ENCODE measurements around the gene ANTXR2.
A peak's percentile ranks its signal among the peaks of the same experiment; 100 is the strongest.
"Not testable (repeated sequence)": the region's sequence is repeated elsewhere in the genome, so short reads cannot be mapped to it uniquely, and the experiment has no call there.

The ANTXR2 gene

DNA sequence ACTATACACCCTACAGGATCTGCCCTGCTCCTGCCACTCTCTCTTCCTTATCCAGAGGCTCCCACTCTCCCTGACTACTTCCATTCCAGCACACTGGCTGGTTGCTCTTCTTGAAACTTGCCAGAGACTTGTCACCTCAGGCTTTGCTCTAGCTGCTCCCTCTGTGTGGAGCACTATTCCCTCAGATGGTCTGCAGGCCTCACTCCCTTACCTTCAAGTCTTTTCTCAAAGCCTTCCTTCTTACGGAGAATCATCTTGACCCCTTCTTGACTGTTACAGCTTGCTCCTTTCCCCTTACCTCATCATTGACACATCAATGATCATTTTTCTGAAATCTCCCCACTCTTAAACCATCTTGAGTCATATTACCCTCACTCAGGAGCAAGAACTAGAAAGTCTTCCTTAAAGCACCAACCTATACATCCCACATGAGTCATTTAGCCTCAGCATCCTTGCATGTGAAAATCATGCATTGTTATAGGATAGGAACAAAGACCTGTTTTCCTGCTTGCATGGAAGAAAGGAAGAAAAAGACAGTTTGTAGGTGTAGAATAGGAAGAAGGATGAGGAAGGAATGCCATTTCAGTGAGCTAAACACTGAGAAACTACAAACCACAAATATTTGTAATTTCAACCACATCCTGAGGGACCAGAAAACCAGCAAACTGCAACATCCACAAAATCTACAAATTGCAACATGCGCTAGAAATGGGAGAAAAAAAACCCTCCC is 55.7 kb downstream of the ANTXR2 start:
- DNase-seq (ENCODE audit: low read depth) = peak; percentile 87

DNA sequence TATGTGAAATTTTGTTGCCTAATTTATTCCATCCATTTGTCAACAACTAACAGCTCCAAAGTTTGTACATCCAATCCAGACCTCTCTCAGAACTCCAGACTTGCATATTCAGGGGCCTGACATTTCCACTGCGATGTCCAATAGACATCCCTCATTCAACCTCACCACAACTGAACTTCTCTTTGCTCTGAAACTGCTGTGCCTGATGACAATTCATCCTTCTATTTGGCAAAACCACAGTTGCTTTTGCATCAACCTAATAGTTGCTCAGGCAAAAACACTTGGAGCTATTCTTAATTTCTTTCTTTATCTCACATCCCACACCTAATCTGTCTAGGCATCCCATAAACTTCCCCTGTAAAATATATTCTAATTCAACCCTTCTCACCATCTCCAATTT is 56.5 kb downstream of the ANTXR2 start:
- DNase-seq (ENCODE audit: low read depth) = no peak

DNA sequence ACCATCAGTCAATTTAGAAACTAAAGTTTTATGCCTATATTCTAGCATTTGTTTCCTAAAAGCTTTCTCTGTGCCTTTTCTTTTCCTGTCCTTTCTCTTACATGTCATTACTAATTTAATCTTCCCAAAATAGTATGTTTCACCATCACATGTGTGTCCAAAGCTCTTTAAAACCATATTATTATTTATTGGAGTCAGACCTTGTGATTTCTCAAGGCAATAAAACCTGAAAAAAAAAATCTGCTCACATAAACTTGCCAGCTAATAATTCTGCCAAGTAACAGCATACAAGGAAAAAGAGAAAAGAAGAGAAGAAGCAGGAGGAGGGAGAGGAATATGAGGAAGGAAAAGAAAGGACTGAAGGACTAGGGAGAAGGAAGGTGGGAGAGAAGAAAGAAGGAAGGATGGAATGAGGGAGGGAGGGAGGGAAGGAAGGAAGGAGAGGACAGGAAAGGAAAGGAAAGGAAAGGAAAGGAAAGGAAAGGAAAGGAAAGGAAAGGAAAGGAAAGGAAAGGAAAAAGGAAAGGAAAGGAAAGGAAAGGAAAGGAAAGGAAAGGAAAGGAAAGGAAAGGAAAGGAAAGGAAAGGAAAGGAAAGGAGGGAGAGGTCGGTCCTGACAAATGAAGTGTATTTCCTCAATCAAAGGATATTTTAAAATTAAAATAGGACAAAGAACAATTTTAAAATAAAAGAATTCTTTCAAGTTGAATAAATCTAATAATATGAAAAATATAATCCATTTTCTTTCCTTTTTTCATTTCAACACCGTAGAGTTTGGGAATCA is 57.4 kb downstream of the ANTXR2 start:
- no peak for DNase-seq (ENCODE audit: low read depth)

DNA sequence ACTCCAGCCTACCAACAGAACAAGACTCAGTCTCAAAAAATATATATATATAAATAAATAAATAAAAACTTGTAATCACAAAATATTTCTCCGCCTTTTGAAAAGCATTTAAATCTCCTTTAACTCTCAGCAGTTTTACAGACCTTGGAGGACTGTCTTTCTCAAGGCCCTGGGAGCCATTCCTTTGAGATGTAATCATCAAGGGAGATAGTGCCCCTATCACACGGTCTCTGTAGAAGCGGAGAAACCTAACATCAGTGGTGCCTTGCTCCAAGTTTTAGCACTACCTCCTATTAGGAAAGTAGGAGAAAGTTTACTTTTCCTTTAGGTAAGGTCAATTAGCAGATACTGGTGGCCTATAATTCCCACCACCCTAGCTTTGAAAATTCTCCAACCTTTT is 58.5 kb downstream of the ANTXR2 start:
- DNase-seq (ENCODE audit: low read depth) = no peak

DNA sequence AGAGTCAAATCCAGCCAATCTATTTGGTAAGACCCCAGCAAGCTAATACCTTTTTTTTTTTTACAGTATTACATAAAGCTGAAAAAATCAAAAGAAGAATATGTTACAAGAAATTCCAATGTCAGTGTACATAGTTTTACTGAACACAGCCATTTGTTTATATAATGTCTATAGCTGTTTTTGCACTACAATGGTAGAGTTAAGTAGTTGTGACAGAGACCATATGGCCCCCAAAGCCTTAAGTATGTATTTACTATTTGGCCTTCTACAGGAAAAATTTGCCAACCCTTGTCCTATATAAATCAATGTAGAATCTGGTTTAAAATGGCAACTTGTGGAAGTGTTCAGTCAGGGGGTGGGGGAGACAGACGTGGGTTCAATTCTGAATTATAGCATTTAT is 60.7 kb downstream of the ANTXR2 start:
- DNase-seq (ENCODE audit: low read depth) = no peak

DNA sequence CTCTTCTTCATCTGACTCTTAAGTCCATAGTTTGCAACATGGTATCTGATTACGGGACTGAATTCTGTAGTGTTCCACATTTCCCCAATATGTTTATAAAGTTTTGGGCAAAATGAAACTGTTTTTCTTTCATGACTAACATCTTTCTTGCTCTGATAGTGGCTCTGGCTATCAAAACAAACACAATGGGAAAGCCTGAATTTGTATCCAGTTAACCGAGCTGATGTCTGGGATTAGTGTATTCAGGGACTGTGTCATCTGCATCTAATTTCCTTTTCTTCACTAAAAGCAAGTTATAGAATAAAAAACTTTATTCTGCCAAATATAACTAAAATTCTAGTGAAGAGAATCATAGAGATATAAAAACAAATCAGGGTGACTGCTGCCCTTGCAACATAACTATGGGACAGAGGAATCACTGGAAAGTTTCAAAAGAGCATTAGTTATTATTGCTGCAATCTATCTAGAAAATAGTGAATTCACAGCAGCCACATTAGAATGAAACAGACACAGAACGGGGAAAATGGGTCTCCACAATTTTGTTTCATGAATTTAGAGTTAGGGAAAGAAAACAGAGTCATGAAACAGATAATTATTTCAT is 61.3 kb downstream of the ANTXR2 start:
- DNase-seq (ENCODE audit: low read depth) = no peak

DNA sequence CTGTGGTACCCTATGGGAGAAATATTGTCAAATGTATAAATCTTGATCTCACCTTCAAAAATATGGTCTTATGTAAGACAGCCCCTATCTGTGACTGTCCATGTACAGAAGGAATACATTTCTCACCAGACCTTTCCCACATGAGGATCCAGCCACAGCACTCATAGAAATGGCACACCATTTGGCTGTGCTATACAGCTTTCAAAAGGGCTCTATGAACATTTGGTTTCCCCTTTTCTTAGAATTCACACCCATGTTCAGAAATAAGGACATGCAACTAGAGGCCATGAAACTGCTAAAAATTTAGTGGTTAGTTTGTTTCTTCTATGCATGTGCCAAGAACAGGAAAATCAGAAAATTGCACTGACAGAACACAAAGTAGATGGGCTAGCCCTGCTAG is 62.7 kb downstream of the ANTXR2 start:
- DNase-seq (ENCODE audit: low read depth) = no peak

DNA sequence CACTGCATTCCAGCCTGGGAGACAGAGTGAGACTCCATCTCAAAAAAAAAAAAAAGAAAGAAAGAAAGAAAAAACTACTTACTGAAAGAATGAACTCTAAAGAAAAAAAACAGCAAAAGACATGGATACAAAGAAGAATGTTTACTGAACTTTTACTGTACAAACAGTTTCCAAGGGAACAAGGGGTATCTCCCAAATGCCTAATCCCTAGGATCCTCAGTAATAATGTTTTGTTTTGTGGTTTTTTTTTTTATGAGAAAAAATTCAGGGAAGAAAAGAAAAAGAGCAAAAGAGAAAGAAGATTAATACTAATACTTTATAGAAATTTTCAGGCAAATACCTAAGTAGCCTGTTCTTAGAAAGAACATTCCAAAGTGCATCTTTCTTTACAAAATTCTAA is 63.2 kb downstream of the ANTXR2 start:
- no peak for DNase-seq (ENCODE audit: low read depth)

DNA sequence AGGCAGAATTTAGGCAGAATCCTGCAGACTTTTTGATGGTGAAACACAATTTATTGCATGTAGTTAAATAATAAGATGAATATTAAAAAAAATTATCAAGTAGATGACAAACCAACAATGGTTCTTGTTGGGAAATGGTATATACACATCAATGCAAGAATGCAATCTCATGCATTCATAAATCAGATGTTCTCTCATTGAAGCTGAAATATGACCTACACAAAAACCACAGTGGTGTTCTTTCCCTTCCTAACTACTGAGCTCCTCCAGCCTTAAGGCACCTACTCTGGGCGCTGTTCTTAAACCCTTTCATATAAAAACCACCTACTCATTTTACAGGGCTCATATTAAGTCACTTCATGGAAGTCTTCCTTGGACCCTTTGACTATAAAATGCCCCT is 64.1 kb downstream of the ANTXR2 start:
- DNase-seq (ENCODE audit: low read depth) = no peak

DNA sequence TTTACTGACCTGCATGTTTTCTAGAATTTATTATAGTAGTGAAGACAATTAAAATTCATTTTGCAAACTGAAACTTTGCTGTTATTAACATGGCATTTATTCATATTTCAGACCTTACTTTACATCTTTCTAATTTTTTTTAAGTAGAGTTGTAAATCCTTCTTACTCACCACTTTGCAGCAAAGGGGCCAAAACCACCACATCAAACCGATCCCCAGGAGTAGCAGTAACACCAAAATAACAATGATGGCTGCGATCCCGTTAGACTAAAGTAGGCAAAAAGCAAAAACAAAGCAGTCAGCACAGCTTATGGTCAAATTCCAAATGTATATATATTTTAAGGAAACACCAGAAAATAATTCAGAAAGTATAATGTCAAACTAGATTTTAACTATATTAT is 64.7 kb downstream of the ANTXR2 start:
- no peak for DNase-seq (ENCODE audit: low read depth)

DNA sequence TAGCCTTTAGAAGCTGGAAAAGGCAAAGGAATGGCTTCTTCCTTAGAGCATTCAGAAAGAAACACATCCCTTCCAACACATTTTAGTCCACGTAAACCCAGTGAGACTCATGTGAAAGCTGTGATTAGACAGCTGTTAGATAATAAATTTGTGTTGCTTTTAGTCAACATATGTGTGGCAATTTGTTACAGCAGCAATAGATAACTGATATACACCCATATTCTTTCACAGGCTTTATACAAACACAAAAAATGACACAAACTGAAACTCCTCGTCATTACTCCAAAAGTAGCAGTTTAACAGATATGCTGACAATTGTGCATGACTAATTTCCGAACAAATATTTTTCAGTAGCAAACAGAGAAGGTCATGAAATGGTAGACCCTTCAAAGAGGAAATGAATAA is 65.3 kb downstream of the ANTXR2 start:
- no peak for DNase-seq (ENCODE audit: low read depth)

DNA sequence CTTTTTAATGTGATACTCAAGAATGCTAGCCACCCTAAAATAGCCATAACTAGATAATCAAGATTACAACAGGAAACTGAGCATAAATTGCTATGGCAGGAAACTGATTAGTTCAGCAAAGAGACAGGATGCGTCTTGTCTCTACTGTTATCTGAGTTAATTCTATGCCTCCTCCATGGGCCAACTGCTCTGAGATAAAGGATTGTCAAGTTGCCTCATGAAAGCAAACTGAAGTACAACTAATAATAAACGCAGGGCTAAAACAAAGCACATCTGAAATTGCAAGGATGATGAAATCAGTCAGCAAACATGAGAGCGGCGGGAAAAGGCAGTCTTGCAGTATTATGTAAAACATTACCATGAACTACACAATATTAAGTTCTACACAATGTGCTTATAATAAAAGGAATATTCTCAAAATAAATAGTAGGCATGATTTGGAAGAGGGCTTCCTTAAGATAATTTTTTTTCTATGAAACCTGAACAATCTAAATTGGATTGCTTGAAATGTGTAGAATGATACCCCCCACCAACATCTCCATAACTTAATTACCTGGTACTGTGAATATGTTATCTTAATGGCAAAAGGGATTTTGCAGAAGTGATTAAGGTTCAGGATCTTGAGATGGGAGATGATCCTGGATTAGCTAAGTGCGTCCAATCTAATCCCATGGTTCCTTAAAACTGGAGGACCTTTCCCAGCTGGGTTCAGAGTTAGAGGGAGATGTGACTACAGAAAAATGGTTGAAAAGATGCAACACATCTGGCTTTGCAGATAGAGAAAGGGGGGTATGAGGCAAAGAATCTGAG is 65.9 kb downstream of the ANTXR2 start:
- no peak for DNase-seq (ENCODE audit: low read depth)

DNA sequence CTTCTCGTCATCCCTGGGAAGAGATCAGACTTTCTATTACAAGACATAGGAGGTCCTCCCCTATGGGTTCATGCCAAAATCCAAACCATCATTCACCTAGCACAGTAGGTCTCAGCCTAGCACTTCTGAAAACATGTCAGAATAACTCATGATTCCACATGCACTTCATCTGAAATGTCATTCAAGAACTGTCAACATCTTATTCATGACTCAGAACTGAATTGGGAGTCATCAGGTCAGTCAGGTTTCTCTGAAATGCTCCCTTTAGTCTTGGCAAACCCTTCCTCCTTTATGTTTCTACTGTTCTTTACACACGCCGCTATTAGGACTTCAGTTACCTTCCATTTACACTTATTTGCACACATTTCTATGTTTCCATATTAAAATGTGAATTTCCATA is 67.2 kb downstream of the ANTXR2 start:
- DNase-seq (ENCODE audit: low read depth) = no peak

DNA sequence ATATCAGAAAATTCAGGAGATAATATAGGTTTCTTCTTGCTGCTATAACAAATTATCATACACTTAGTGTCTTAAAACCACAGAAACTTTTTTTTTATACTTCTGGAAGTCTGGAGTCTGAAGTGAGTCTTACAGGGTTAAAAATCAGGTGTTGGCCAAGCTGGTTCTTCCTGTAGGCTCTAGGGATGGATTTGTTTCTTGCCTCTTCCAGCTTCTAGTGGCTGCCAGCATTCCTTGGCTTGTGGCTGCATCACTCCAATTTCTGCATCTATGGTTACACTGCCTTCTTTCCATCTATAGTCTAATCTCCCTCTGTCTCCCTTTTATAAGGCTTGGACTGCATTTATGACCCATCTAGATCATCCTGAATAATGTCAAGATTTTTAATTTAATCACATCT is 68.7 kb downstream of the ANTXR2 start:
- no peak for DNase-seq (ENCODE audit: low read depth)

DNA sequence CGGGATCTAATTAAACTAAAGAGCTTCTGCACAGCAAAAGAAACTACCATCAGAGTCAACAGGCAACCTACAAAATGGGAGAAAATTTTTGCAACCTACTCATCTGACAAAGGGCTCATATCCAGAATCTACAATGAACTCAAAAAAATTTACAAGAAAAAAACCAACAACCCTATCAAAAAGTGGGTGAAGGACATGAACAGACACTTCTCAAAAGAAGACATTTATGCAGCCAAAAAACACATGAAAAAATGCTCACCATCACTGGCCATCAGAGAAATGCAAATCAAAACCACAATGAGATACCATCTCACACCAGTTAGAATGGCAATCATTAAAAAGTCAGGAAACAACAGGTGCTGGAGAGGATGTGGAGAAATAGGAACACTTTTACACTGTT is 70.5 kb downstream of the ANTXR2 start:
- DNase-seq (ENCODE audit: low read depth) = not testable (repeated sequence)

DNA sequence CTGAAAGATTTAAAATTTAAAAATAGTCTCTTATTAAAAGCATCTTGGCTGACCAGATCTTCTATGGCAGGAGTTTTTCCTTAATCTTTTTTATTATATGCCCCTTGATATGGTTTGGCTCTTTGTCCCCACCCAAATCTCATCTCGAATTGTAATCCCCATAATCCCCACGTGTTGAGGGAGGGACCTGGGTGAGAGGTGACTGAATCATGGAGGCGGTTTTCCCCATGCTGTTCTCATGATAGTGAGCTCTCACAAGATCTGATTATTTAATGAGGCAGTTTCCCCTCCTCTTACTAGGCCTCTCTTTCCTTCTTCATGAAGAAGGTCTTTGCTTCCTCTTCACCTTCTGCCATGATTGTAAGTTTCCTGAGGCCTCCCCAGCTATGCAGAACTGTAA is 74.0 kb downstream of the ANTXR2 start:
- not testable (repeated sequence) for DNase-seq (ENCODE audit: low read depth)

DNA sequence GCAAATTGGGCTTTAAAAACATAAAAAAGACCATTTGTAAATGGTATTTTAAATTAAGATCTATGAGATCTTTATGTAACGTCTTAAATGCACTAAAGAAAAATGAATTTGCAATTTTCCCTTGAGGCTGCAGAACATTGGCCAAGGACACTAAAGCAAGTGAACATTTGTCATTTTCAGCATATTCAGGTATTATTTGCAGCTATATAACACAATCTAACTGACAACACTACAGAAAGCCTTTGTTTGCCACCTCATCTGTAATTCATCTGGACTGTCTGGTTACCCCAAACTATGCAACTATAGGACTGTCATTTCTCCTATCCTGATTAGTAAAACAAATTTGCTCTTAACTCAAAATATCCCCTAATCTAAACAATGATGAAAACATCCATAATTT is 74.8 kb downstream of the ANTXR2 start:
- DNase-seq (ENCODE audit: low read depth) = no peak

DNA sequence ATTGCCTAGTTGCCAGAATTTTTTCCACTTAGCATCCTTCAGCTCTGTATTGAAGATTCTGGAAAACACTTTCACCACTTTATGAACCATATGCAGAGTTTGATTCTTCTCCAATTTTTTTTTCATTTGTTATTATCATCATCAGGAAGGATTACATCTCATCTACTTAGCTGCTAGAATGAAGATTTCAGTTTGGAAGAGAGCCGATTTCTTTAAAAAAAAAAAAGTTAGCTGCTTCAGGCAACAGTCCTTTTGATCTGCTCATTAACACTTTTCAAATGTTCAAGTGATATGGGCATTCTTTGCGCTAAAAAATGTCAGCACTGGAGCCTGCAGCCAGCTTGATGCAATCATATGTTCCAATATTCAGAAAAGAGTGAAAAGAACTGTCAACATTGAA is 76.2 kb downstream of the ANTXR2 start:
- DNase-seq (ENCODE audit: low read depth) = no peak

DNA sequence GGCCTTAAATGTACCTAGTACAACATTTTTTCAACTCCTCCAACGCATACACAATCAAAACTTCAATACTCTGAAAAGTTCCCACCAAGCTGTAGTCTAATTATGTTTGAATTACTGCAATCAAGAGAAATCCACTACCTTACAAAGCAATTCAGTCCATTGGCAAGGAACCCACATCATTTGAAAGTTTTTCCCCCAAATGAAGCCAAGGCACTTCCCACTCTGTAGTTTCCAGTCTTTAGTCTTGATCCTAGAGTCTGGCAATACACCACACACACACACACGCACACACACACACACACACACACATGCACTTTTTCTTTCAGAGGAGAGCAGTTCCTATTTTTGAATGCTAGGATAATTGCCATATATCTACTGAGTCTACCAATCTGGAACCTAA is 79.6 kb downstream of the ANTXR2 start:
- DNase-seq (ENCODE audit: low read depth) = no peak

DNA sequence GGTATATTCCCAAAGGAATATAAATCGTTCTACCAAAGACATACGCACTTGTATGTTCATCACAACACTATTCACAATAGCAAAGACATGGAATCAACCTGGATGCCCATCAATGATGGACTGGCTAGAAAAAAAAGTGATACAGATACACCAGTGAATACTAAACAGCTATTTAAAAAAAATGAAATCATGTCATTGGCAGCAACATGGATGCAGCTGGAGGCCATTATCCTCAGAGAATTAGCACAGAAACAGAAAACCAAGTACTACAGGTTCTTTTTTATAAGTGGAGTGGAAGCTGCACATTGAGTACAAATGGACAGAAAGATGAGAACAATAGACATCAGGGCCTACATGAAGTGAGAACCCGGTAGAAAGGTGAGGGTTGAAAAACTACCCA is 81.4 kb downstream of the ANTXR2 start:
- no peak for DNase-seq (ENCODE audit: low read depth)

DNA sequence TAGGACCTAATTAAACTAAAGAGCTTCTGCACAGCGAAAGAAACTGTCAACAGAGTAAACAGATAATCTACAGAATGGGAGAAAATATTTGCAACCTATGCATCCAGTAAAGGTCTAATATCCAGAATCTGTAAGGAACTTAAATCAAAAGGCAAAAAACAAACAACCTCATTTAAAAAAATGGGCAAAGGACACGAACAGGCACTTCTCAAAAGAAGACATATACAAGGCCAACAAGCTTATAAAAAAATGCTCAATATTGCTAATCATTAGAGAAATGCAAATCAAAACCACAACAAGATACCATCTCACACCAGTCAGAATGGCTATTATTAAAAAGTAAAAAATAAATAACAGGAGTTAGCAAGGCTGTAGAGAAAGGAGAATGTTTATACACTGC is 81.9 kb downstream of the ANTXR2 start:
- DNase-seq (ENCODE audit: low read depth) = not testable (repeated sequence)

DNA sequence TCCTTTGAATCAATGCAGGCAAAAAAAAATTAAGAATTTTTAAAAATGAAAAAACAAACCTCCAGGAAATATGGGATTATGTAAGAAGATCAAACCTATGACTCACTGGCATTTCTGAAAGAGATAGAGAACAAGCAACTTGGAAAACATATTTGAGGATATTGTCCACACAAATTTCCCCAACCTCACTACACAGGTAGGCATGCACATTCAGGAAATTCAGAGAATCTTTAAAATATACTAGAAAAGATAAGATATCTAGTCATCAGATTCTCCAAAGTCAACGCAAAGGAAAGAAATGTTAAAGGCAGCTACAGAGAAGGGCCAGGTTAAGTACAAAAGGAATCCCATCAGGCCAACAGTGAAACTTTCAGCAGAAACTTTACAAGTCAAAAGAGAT is 85.6 kb downstream of the ANTXR2 start:
- DNase-seq (ENCODE audit: low read depth) = no peak

DNA sequence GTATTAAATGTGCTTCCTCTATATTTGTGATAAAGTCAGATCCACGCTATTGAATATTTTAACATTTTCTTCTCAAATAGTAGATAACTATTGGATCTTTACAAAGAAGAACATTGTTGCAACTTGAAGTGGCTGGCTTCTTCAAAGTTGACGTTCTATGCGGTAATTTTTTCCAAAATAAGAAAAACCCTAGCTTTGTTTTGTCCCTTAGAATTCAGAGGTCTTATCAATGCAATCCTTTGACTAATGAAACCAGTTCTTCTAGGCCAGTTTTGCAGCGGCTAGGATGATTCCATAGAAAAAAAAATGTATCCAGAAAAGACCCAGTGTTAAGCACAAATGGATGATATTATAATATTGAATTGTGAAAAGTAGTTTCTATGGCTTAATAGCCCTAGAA is 89.6 kb downstream of the ANTXR2 start:
- DNase-seq (ENCODE audit: low read depth) = no peak

Measured in non-pigmented ciliary epithelial cell (primary cell).